CD8-positive, alpha-beta memory T cell (primary cell): ENCODE measurements around the gene SEMA3C. TPM values are rescaled to one million over a fixed set of nuclear protein-coding genes. Genes with fewer than 3 reads are reported as not detected.

Experiments
- CTCF ChIA-PET: fragments of 350-600 bp; sonication (Branson Sonifier 250); formaldehyde crosslinking; loops from one replicate; lab custom pipeline; 2021; ENCODE audit warnings: antibody characterized with exemption; lab: Charles Lee
- POLR2A ChIA-PET: fragments of 350-600 bp; sonication (Branson Sonifier 250); formaldehyde crosslinking; loops from one replicate; lab custom pipeline; 2021; ENCODE audit warnings: antibody characterized with exemption; lab: Charles Lee
- DNase-seq, 5 donors: peaks; one replicate each; pipeline versions ENCODE4 v3.0.0 to v3.0.0-alpha.2; 2020 to 2022; ENCODE audit warnings: mixed read lengths in 1 of 5
- H3K27ac ChIP-seq: one replicate; pipeline ENCODE4 v1.7.0; 2013; ENCODE audit warnings: low read depth, mild to moderate bottlenecking, low read length, moderate library complexity
- H3K27me3 ChIP-seq: 2 replicates; pipeline ENCODE4 v1.7.0; 2013; ENCODE audit warnings: low read length, mild to moderate bottlenecking; ENCODE audit not compliant: insufficient read depth, poor library complexity, severe bottlenecking
- H3K36me3 ChIP-seq: 2 replicates; pipeline ENCODE4 v1.7.0; 2013; ENCODE audit warnings: mild to moderate bottlenecking, low read length, moderate library complexity; ENCODE audit not compliant: insufficient read depth
- H3K4me1 ChIP-seq: 2 replicates; pipeline ENCODE4 v1.7.0; 2013; ENCODE audit warnings: mild to moderate bottlenecking, low read length, moderate library complexity; ENCODE audit not compliant: insufficient read depth
- H3K4me3 ChIP-seq: 2 replicates; pipeline ENCODE4 v1.7.0; 2013; ENCODE audit warnings: mild to moderate bottlenecking, low read length
- H3K9me3 ChIP-seq: 2 replicates; pipeline ENCODE4 v1.7.0; 2013; ENCODE audit warnings: mild to moderate bottlenecking, low read length
- H3K27ac Mint-ChIP-seq, 8 donors: one replicate each; pipeline ENCODE4 v1.8.0; 2020 to 2021; ENCODE audit warnings: mixed read lengths in 8 of 8, mild to moderate bottlenecking in 6 of 8, inconsistent platforms in 3 of 8, moderate library complexity in 3 of 8
- H3K27me3 Mint-ChIP-seq, 2 donors: one replicate each; pipeline ENCODE4 v1.8.0; 2020 to 2021; ENCODE audit warnings: mixed read lengths in 2 of 2, mild to moderate bottlenecking in 1 of 2, moderate library complexity in 1 of 2
- H3K36me3 Mint-ChIP-seq, 3 donors: one replicate each; pipeline ENCODE4 v1.8.0; 2020 to 2021; ENCODE audit warnings: mixed read lengths in 3 of 3, inconsistent platforms in 1 of 3, mild to moderate bottlenecking in 1 of 3
- H3K4me1 Mint-ChIP-seq, 3 donors: one replicate each; pipeline ENCODE4 v1.8.0; 2020 to 2021; ENCODE audit warnings: mixed read lengths in 3 of 3, inconsistent platforms in 1 of 3, mild to moderate bottlenecking in 1 of 3
- H3K4me3 Mint-ChIP-seq, 7 donors: one replicate each; pipeline ENCODE4 v1.8.0; 2020 to 2021; ENCODE audit warnings: mixed read lengths in 7 of 7, mild to moderate bottlenecking in 6 of 7, moderate library complexity in 4 of 7, inconsistent platforms in 2 of 7
- H3K9me3 Mint-ChIP-seq, 5 donors: one replicate each; pipeline ENCODE4 v1.8.0; 2020 to 2022; ENCODE audit warnings: mixed read lengths in 5 of 5, mild to moderate bottlenecking in 3 of 5, moderate library complexity in 2 of 5, inconsistent platforms in 1 of 5
- polyA plus RNA-seq: library from polyadenylated mRNA; unstranded; fragments of 300-500 nt; fragmentation: Illumina TruSeq; gene quantifications from one replicate; pipeline ENCODE4 v1.2.3, GENCODE V29; 2021
- total RNA-seq, 2 experiments: library from RNA; stranded (reverse); gene quantifications; one replicate each; pipeline ENCODE4 v1.2.3, GENCODE V29; 2021

SEMA3C gene
- total and polyA plus RNA-seq, 3 experiments from 2014 or later = not detected

DNA sequence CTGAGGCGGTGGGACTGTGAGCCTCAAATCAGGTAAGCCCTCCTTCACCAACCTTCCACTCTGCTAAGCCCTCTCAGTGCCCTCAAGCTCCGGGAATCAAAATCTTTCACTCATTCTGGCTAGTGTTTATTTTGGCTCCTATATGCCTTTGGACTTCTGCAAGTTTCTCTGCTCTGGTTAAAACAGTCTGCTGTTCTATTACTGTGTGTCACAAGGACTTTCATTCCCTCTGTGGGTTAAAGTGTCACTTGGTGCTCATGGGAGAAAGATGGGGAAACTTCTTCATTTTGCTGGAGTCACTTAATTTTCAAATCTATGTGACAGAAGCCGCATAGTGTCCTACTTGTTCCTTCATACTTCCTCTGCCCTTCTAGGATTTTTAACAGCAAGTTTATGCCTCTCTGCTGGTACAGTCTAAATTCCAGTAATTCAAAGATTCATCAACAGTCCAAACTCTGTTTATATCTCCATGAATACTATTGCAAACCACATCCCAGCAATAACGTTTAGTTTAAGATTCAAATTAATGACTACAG is 219.1 kb downstream of the SEMA3C start:
- ChIA-PET POLR2A (no interaction called here), CTCF (no interaction called here)
- Histone ChIP-seq H3K27me3 (no peaks in the 10 kb centered on the region), H3K4me3 (no peak overlapping the region), H3K27ac (no peak overlapping the region), H3K4me1 (no peaks in the 10 kb centered on the region), H3K9me3 (no peaks in the 10 kb centered on the region), H3K36me3 (no peaks in the 10 kb centered on the region)
- no peak for DNase-seq
- Mint-ChIP-seq H3K27me3 (no peaks in the 10 kb centered on the region), H3K27ac (no peak overlapping the region), H3K4me3 (no peak overlapping the region), H3K4me1 (no peaks in the 10 kb centered on the region), H3K36me3 (no peaks in the 10 kb centered on the region), H3K9me3 (peaks cover 0 to 7% (median 2%) of the 10 kb centered on the region in 5 donors)

GRCh38 chr7:80699045-80699638 is 219.7 kb downstream of the SEMA3C start:
- no peak overlapping the region for H3K27ac ChIP-seq
- no peak overlapping the region for H3K4me3 ChIP-seq
- CTCF ChIA-PET = no interaction called here
- H3K4me3 Mint-ChIP-seq = no peak overlapping the region
- POLR2A ChIA-PET = no interaction called here
- no peaks in the 10 kb centered on the region for H3K36me3 ChIP-seq
- DNase-seq = peak in 1 of 5 donors; percentile 7
- H3K9me3 ChIP-seq = no peaks in the 10 kb centered on the region
- H3K27ac Mint-ChIP-seq = no peak overlapping the region
- H3K4me1 ChIP-seq = no peaks in the 10 kb centered on the region
- no peaks in the 10 kb centered on the region for H3K27me3 Mint-ChIP-seq
- H3K9me3 Mint-ChIP-seq = peaks cover 0 to 7% (median 2%) of the 10 kb centered on the region in 5 donors
- H3K27me3 ChIP-seq = no peaks in the 10 kb centered on the region
- no peaks in the 10 kb centered on the region for H3K36me3 Mint-ChIP-seq
- no peaks in the 10 kb centered on the region for H3K4me1 Mint-ChIP-seq
